ENCODE measurements around the gene CALN1.

The CALN1 gene

DNA sequence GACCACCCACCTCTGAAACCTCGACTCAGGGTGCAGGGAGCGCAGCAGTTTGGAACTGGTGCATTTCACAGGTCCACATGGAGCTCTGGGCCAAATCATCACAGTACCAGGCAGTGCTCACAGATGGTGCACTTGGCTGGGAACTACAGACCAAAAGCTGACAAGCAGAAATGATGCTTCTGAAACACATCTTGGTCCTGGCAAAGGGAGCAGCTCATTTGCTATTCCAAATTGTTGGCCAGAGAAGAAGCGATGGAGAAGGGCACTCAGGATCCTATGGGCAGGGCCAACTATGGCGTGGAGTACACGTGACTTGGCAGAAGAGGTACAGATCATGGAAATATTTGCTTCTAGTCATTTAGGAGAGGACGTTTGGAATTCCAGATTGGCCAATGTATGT lies 383.9 kb downstream of the CALN1 start (continued):
- no peak for TF ChIP-seq BCL11A (tag by site-specific recombination; IDR thresholded peaks at IDR 0.05; ENCODE audit: low read depth)

DNA sequence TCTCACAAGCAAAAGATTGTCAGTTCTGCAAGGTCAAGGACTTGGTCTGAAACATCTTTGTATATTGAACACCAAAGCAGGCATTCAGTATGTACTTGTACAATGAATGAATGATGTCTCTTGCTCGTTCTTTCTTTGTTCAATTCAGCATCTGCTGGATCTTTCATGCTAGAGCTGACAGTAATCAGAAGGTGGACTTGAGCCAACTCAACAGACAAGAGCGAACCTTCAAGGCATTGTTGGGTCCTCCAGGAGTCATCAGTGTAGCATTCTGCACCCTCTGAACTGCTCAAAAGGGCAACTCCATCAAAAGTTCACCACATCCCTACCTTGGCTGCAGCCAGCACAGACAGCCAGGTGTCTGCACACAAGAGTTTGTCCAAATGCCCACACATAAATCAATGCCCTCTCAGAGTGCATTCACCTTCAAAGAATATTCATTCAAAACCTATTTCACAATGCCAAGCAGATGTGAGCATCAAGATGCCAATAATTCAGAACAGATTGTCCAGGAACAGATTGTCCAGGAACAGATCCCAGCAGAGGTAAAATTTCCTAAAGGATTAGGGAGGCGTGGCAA lies 386.7 kb downstream of the CALN1 start:
- Histone ChIP-seq H3K9me3 (ENCODE audit: control insufficient read depth, insufficient read depth, low read depth, low read length) (no peaks in the 10 kb centered on the region), H3K27ac (ENCODE audit: extremely low read depth, low read depth, low read length) (no peak overlapping the region), H3K4me3 (ENCODE audit: low read depth, low read length) (no peak overlapping the region), H3K4me1 (ENCODE audit: control insufficient read depth, insufficient read depth, low read length) (no peaks in the 10 kb centered on the region), H3K36me3 (ENCODE audit: control insufficient read depth in 2 of 2, insufficient read depth in 1 of 2, low read length in 2 of 2) (no peaks in the 10 kb centered on the region)
- no peak for TF ChIP-seq ZNF558 (tag by site-specific recombination; IDR thresholded peaks at IDR 0.05)
- TF ChIP-seq ZFHX2 (tag by site-specific recombination; conservative IDR thresholded peaks at IDR 0.05) = no peak
- TF ChIP-seq GFI1B (tag by site-specific recombination; IDR thresholded peaks at IDR 0.05) = no peak
- TF ChIP-seq ZNF211 (tag by site-specific recombination; IDR thresholded peaks at IDR 0.05; ENCODE audit: low read depth) = no peak
- no peak for TF ChIP-seq KLF16 (tag by site-specific recombination; IDR thresholded peaks at IDR 0.05)
- TF ChIP-seq ZBTB1 (tag by site-specific recombination; IDR thresholded peaks at IDR 0.05) = no peak
- TF ChIP-seq ZBTB10 (tag by site-specific recombination; IDR thresholded peaks at IDR 0.05) = no peak
- TF ChIP-seq ZBTB8A (tag by site-specific recombination; IDR thresholded peaks at IDR 0.05) = no peak
- no peak for TF ChIP-seq HOXD13 (CRISPR knock-in tag; IDR thresholded peaks at IDR 0.05; ENCODE audit: borderline replicate concordance)
- TF ChIP-seq PRDM2 (tag by site-specific recombination; IDR thresholded peaks at IDR 0.05; ENCODE audit: borderline replicate concordance) = no peak
- TF ChIP-seq ZNF561 (tag by site-specific recombination; IDR thresholded peaks at IDR 0.05; ENCODE audit: borderline replicate concordance) = no peak
- TF ChIP-seq ZNF175 (tag by site-specific recombination; IDR thresholded peaks at IDR 0.05) = no peak
- TF ChIP-seq MZF1 (tag by site-specific recombination; IDR thresholded peaks at IDR 0.05; ENCODE audit: borderline replicate concordance) = no peak
- no peak for TF ChIP-seq SCRT2 (tag by site-specific recombination; IDR thresholded peaks at IDR 0.05)
- no peak for TF ChIP-seq ZNF560 (tag by site-specific recombination; IDR thresholded peaks at IDR 0.05; ENCODE audit: borderline replicate concordance)
- TF ChIP-seq IKZF3 (tag by site-specific recombination; IDR thresholded peaks at IDR 0.05) = no peak
- TF ChIP-seq WT1 (tag by site-specific recombination; IDR thresholded peaks at IDR 0.05) = no peak
- POLR2A ChIA-PET = no interaction called here
- CTCF ChIA-PET = interaction anchor here (0.6 kb wide), 1 partner anchor 126 kb away, joined by 3 read pairs; no protein-coding TSS in a partner anchor
